GM10266 (cell line): Measurements from ENCODE around the gene GSE1.

Source experiments
- DNase-seq: peaks from one replicate; pipeline ENCODE4 v3.0.0; 2012; ENCODE audit errors: extremely low spot score
- TF ChIP-seq, protein P1 (sequence below): IDR thresholded peaks from 2 replicates; pipeline ENCODE4 v1.5.1; 2012; ENCODE audit warnings: mild to moderate bottlenecking, low read depth; ENCODE audit not compliant: control insufficient read depth, insufficient read depth; ENCODE audit errors: missing control alignments

GSE1 gene

DNA sequence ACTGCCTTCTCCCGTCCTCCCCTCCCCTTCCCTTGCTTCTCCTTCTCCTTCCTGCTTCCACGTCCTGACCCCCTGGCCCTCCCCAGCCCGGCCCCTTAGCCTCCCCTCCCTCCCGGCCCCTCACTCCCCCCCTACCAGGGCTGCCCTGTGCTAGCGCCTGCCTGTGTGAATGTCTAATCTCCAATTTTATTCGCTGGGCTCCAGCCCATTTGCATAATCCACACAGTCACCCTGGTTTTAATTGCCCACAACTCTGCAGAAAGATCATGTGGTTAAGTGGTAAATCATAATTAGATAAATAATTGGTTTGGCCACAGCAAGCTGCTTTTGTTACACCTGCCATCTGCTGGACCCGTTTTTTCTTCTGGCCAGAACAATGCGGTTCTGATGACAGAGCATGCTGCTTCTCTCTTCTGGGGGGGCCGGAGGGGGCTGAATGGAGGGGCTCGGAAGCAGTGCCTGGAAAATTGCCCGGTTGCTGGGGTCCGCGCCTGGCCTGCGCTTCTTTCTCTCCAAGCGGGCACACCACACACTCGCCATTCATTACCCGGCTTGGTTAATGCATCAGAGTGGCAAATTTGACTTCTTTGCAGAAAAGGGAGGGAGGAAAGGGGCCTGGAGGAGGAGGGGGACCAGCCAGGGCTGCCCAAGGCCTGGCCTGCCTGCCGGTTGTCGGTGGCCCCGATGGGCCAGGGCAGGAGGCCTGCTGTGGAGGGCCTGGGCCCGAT, 19.5 kb upstream of the GSE1 start:
- TF ChIP-seq, protein P1, sequence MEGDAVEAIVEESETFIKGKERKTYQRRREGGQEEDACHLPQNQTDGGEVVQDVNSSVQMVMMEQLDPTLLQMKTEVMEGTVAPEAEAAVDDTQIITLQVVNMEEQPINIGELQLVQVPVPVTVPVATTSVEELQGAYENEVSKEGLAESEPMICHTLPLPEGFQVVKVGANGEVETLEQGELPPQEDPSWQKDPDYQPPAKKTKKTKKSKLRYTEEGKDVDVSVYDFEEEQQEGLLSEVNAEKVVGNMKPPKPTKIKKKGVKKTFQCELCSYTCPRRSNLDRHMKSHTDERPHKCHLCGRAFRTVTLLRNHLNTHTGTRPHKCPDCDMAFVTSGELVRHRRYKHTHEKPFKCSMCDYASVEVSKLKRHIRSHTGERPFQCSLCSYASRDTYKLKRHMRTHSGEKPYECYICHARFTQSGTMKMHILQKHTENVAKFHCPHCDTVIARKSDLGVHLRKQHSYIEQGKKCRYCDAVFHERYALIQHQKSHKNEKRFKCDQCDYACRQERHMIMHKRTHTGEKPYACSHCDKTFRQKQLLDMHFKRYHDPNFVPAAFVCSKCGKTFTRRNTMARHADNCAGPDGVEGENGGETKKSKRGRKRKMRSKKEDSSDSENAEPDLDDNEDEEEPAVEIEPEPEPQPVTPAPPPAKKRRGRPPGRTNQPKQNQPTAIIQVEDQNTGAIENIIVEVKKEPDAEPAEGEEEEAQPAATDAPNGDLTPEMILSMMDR: no peak
- DNase-seq: no peak

DNA sequence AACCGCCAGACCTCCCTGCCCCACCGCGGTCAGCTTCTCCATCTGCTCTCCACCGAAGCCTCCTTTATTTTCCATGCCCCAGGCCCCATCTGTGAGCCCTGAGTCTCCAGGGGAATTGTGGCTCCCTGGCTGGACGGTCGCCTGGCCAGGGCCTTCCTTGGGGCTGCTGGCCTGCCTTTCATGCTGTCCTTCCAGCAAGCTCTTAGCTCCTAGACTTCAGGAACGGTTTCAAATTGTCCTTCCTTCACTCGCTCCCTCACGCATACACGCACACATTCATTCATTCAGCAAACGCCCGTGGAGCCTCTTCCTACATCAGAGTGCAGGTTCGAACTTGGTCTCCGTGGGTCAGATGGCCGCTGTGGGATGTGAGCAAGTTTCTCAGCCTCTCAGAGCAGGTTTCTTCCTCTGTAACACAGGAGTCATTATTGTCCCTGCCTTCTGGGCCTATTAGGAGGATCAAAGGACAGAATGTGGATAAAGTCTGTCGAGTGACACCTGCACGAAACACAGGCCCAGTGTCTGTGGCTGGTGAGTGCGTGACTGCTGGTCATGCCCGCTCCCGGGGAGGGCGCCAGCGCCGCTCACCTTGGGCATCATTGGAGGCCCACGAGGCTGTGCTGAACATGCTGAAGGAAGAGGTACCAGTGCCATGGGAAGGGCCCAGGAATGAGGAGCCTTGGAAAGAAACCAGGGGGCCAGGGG, 18.7 kb upstream of the GSE1 start:
- TF ChIP-seq, protein P1: no peak
- DNase-seq: no peak

DNA sequence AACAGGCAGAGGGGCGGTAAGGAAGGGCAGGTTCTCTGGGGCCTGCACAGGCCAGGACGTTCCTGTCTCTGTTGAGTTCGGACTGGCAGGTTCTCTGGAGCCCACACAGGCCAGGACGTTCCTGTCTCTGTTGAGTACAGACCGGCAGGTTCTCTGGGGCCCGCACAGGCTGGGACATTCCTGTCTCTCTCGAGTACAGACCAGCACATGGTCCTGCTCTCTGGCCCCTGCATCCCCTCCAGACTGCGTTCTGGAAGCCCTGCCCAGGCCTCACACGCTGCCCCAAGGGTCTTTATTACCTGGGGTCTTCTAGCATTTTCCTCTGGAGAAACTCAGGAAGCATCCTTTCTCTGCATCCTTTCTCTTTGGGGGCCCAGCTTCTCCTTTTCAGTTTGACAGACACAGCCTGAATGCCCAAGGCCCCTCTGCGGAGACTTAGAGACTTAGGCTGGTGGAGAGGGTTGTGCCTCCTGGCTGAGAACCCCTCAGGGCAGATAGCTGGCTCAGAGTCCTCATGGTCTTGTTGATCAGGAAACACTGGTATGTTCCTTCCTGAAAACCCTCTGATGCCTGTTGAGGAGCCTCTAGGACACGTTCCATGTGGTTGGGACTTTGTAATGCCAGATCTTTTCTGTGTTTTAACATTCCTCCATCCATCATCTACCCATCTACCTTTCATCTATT, 18.0 kb upstream of the GSE1 start:
- no peak for DNase-seq
- TF ChIP-seq, protein P1: no peak

DNA sequence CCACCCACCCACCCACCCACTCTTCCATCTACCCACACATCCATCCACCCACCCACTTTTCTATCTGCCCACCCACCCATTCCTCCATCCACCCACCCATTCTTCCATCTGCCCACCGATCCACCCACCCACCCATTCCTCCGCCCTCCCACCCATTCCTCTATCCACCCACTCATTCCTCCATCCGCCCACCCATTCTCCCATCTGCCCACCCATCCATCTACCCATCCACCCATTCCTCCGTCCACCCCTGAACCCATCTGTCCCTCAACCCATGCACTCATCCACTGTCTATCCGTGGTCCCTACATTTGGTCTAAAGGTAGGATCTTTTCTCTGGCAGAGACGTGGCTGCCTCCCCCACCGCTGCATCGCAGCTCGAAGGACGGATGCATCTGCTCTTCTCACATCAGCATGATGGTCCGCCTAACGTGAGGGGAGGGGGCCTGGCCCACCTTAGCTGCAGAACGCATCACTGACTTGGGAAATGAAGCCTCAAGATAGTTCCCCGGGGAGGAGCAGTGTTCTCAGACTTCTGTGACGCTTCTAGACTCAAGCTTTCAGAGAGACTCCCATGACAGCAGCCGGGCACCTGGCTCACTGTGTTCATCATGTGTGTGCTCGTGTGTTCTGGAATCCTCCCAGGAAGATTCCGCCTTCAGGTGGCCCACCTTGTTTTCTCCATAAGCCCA, 17.2 kb upstream of the GSE1 start:
- no peak for DNase-seq
- TF ChIP-seq, protein P1: no peak

DNA sequence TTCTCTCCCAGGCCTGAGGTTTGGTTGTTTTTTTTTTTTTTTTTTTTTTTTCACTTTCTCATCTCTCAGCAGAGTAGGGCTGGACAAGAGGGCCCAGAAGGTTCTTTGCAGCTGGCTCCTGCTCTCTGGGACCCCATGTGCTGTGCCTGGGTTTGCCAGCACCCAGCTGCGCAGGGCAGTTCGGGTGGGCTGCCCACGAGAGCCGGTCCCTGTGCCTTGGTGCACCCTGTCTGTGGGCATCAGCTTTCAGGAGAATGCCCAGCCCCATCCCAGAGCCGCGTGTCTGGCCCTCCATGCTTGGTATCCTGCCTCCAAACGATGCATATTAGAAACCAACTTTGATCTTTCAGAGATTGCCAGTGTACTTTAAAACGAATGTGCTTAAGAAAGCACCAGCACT, 15.0 kb upstream of the GSE1 start:
- TF ChIP-seq, protein P1: no peak
- no peak for DNase-seq

DNA sequence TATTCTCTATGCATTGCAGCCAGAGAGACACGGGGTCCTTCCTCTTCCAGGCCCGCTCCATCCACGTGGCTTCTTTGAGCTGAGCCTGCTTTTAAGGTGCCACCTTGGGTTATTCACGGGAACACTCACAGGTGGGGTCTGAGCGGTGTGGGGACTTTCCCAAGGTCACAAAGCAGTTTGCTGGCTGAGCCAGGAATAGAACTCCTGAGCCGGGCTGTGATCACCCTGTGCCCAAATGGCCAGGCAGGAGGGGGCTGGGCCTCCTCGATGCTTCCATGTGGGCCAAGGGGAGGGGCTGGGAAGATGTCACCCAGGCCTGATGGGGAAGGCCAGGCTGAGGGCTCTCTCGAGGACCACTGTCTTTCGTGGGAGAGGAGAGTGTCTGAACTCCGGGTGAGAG, 13.0 kb upstream of the GSE1 start:
- no peak for DNase-seq
- TF ChIP-seq, protein P1: no peak
